DMS 273 (cell line): ENCODE results near the gene SOX12.
"Not testable (repeated sequence)": the region's sequence is repeated elsewhere in the genome, so short reads cannot be mapped to it uniquely, and the experiment has no call there.

Source experiments
- DNase-seq: peaks from one replicate; lab custom pipeline; 2025; ENCODE audit not compliant: unreplicated experiment; lab: John Stamatoyannopoulos, UW

The SOX12 gene

DNA sequence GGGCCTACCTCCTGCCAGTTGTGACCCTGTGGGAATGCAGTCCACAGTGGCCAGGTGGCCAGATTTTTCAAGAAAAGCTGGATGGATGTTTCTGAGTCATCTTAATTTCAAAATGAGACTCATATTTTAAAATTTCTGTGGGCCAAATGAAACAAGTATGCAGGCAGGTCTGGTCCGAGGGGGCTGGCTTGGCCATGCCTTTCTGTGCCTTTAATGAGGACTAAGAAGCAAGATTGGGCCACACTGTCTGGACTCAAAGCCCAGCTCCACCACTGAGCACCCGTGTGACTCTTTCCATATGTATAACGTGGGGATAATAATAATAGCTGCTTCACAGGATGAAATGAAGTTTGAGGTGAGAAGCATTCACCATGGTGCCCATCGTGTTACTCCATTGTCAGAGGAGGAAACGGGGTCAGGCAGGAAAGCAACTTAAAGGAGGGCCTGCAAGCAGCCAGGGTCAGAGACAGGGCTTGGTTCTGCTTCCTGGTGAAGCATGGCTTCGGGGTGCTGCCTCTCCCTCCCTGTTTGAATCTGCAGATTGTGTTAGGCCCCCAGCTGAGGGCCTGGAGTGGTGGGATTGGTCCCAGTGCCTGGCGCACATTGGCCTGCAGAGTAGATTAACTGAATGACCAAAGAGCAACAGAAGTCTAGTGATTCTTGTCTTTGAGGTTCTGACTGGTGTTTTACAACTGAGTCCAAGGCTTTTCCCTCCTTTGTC lies 3.8 kb downstream of the SOX12 start:
- no peak for DNase-seq

DNA sequence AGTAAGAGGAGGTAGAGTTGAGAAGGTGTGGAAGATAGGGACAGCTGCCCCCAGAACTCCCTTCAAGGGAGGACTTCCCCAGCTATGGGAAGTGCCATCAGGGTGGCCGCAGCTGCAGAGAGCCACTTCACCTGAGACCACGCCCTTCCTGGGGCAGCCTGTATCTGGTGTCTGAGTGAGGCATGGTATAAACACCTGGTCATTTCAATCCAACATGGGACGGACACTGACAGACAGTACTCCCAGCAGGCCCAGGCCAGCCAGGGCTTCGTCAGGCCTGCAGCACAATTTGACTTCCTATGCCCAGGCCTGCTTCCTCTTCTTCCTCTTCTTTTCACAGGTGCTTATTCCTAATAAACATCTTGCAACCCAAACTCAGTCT lies 4.5 kb downstream of the SOX12 start:
- no peak for DNase-seq

DNA sequence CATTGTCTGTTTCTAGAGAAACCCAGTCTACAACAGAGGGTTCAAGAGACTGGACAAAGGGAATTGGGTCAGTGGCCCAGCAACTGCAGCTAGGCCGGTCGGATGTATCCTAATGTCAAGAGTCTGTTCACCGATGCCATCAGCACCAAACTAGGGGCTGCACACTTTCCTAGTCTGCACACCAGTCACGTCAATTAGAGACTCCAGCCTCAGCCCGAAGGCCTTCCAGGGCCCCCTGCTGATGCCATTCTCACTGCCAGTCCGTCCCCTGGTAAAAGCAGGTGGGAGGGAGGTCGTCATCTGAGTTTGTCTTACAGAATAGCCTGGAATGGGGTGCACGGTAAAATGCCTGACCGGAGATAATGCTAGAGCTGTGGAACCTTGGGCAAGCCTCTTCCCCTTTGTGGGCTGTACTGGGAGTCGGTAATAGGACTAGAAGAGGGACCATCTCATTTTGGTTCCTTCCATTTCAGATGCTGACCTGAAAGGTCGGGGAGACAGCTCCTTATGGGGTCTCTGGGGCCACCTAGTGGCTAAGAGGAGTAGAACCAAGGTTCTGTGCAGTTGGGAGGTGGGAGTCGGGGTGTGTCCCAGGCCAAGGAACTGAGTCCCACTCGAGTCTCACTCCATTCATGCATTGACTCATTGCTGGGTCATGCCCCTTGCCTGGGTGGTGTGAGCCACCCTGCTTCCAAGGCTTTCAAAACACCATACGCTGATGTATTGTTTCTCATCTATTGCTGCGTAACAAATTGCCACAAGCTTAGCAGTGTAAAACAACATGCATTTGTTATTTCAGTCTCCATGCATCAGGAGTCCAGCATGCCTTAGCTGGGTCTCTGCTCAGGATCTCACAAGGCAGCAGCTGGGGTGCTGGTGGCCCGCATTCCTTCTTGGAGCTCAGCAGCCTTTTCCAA lies 5.1 kb downstream of the SOX12 start:
- DNase-seq, result peak; percentile 87

DNA sequence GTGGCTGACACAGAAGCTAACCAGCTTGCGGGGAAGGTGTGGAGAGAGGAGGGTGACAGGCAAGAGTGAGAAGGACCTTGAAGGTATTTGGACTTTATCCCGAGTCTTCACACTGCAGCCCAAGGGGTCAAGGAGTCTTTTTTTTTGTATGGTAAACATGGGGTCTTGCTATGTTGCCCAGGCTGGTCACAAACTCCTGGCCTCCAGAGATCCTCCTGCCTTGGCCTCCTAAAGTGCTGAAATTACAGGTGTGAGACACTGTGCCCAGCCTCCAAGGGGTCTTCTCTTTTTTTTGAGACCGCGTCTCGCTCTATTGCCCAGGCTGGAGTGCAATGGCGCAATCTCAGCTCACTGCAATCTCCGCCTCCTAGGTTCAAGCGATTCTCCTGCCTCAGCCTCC lies 9.2 kb downstream of the SOX12 start:
- DNase-seq, result no peak

DNA sequence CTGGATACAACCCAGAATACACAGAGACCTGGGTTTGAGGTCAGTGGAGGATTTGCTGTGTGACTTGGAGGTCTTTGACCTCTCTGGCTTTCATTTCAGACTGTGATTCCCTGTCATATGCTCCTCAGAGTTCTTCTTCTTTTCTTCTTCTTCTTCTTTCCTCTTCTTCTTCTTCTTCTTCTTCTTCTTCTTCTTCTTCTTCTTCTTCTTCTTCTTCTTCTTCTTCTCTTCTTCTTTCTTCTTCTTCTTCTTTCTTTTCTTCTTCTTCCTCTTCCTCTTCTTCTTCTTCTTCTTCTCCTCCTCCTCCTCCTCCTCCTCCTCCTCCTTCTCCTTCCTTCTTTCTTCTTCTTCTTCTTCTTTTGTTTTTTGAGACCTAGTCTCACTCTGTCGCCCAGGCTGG lies 10.7 kb downstream of the SOX12 start:
- not testable (repeated sequence) for DNase-seq

DNA sequence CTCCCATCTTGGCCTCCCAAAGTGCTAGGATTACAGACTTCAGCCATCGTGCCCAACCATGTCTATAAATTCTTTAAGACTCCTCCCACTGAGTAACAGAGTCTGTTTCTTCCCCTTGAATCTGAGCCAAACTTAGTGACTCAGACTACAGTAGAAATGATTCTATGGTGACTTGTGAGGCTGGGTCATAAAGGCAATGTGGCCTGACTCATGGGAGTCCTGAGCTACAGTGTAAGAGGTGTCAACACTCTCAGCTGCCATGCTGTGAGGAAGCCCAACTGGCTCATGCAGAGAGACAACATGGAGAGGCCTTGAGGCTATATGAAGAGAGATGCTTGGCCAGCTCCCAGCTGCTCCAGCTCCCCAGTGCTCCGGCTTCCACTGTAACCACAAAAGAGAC lies 16.3 kb downstream of the SOX12 start:
- DNase-seq, result peak; percentile 46

DNA sequence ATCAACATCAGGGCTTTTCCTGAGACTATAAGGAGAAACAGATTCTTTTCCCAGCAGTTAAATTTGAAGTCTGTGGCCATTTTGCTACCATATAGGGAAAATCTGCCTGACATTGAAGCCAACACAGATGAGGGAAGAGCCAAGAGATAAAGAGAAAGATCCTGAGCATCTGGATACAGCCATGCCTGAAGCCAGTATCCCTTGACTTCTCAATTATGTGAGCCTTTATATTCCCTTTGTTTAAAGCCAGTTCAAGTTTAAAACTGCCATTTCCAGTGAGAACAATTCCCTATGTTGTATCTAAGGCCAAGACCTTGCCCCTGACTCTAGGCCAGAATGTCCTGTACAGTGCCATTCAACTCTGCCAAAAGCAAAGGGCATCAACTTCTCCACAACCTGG lies 17.8 kb downstream of the SOX12 start:
- DNase-seq, result no peak

DNA sequence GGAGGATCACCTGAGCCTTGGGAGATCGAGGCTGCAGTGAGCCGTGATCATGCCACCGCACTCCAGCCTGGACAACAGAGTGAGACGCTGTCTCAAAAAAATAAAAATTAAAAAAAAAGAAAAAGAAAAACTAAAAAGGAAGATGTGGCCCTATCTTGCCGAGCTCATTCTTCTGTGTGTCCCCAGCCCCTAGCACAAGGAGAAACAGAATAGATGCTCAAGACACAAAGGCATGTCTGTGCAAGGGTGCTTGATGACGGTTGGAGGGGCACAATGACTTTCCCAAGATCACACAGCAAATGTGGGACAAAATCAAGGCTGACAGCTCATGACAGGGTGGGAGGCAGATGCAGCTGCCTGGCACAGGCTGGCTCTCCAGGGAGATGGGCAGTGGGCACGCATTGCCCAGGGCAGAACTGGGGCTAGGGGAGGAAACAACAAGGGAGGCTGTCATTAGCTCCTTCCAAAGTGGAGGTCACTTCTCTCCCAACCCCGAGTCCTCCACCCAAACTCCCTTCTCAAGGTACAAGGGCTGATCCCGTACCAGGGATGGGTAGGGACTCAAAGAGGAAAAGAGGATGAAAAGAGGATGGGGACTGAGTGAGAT lies 20.8 kb downstream of the SOX12 start:
- DNase-seq, result no peak

DNA sequence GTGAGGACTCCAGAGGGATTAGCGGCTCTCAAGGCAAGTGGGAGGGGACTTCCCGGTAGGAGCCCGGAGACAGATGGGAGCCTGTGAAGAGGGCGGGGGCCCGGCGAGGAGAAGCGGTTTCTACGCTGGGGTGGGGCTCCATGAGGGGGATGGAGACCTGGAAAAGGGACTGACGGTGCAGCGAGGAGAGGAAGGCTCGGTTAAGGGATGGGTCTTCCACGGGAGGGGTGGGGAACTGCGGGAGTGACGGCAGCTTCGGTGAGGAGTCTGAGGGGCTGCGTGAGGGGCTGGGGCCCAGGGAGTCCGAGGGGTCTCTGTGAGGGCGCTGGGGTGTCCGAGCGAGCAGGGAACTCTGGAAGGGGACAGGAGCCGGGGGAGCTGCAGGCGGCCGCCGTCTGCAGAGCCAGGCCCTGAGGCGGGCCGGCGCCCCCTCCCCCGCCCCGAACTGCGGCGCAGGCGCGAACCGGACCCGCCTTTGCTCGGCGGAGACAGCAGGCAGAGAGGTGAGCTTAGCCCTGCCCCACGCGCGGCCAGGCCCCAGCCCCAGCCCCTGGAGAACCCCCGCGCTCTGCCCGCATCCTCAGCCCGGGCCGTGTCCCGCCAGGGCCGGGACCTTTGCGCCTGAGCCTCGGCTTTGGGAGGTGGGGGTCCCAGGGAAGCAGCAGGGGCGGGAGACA lies 21.4 kb downstream of the SOX12 start, which contains the start of gene NRSN2:
TSS of gene NRSN2 (plus strand) at position 472 of the 677 bp plus-strand sequence. CDS start 2,533 bp downstream, outside the sequence.
- DNase-seq, result peak; percentile 96

DNA sequence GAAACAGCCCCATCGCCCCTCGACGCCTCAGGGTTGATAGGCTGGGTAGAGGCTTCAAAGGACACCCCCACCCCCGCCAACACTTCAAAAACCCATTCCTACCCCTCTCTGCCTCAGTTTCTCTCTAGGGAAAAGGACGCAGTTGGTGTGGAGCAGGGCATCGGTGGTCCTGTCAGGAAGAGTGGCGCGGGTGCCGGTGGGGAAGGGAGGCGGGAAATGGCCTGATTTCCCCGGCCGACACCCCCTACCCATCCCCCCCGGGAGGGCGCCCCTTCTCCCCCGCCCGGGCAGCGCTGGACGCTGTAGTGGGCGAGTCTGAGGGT lies 21.9 kb downstream of the SOX12 start:
- DNase-seq, result no peak

DNA sequence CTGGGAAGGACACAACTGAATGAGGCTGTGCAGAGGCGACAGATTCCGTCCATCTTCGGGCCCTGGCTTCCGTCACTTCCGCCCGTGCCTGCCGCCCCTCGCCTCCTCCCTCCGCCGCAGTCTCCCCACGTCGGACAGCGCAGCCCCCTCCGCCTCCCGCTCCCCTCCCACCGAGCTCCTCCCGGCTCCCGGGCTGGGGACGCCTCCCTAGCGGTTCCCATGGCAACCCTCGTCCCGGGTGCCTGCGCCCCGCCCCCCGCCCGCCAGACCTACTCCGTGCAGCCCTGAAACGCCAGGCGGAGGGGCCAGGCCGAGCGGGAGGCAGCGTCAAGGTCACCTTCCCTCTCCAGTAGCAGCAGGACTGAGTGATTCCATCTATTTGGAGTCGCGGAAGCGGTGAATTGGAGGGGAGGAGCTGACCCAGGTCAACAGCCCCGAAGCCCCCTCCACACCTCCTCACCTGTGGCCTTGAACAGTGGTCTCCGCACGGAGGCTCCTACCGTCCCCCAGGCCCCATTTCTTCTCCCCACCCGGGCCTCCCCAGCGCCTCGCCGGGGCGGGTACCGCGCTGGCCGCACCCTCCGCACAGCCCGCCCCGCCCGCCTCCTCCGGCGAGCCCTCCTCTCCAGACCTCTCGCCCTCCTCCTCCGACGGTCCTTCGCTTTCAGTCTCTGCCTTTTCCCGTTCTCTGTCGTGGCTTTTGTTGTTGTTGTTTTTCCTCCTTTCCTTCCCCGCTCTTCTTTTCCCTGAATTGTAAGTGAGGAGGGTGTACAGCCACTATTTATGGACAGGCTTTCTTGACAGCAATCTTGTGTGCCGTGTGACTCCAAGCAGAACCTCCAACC lies 22.5 kb downstream of the SOX12 start:
- DNase-seq, result peak; percentile 99

DNA sequence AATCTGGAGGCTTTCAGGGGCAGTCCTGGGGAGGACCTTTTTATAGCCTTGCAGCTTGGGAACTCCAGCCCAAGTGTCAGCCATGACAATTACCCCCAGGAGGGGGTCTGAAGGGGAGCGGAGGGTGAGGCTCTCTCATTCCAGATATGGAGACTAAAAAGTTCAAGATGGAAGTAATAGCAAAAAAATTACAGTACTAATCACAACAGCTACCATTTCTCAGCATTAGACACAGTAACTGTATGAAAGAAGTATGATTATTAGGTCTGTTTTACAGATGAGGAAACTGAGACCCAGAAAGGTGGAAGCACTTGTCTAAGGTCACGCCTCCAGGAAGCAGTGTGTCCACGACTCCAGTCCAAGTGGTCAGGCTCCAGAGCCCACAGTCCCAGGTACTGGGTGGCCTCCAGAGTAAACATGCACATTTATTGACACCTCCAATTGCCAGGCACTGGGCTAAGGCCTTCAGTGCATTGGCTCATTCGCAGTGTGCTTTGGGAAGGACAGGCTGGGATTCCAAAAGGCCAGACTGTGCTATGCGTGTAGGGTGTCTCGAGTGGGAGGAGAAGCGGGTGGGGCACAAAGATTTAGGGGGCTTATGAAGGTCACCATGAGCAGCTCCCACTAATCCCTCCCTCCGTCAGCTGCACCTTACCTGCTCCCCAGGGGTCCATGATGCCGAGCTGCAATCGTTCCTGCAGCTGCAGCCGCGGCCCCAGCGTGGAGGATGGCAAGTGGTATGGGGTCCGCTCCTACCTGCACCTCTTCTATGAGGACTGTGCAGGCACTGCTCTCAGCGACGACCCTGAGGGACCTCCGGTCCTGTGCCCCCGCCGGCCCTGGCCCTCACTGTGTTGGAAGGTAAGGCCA lies 23.9 kb downstream of the SOX12 start:
- no peak for DNase-seq

DNA sequence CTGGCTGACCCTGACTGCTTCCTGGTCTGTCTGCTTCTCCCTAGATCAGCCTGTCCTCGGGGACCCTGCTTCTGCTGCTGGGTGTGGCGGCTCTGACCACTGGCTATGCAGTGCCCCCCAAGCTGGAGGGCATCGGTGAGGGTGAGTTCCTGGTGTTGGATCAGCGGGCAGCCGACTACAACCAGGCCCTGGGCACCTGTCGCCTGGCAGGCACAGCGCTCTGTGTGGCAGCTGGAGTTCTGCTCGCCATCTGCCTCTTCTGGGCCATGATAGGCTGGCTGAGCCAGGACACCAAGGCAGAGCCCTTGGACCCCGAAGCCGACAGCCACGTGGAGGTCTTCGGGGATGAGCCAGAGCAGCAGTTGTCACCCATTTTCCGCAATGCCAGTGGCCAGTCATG lies 27.8 kb downstream of the SOX12 start:
- peak; percentile 80 for DNase-seq

DNA sequence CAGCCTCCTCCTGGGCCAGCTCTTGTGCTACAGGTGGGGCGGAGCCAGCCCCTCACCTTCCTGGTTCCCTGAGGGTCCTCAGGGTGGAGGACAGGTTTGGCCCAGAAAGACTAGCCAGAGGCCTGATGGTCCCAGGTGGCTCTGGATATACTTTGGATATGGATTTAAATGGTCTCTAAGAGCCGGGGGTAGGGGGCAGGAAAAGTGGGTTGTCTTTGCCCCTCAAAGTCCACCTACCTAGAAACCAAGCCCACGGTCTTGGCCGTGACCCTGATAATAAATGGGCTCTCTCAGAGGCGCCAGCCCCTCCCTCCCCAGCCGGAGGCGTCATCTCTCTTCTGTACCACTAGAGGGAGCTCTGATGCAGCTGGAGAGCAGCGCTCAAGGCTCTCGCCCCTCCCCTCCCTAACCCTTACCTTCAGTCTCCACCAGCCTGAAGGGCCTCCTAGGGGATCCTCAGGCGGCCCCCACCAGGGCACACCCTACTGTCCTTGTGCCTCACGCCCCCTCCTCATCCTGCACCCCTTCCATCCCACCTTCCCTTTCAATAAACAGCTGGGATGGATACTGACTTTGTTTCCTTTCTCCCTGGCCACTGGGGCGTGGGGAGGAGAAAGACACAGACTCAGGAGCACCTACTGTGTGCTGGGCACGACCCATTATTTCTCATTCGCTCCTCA lies 29.1 kb downstream of the SOX12 start:
- peak; percentile 95 for DNase-seq

DNA sequence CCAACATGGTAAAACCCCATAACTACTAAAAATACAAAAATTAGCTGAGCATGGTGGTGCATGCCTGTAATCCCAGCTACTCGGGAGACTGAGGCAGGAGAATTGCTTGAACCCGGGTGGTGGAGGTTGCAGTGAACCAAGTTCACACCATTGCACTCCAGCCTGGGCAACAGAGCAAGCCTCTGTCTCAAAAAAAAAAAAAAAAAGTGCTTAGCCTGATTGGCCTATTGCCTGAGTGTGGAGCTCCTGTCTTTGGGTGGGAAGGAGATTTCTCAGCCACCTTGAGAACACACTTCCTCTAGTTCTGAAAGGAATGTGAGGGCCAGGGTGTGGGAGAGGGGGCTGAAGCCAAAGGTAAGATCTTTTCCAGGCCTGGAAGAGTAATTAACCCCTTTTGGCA lies 30.8 kb downstream of the SOX12 start:
- not testable (repeated sequence) for DNase-seq

DNA sequence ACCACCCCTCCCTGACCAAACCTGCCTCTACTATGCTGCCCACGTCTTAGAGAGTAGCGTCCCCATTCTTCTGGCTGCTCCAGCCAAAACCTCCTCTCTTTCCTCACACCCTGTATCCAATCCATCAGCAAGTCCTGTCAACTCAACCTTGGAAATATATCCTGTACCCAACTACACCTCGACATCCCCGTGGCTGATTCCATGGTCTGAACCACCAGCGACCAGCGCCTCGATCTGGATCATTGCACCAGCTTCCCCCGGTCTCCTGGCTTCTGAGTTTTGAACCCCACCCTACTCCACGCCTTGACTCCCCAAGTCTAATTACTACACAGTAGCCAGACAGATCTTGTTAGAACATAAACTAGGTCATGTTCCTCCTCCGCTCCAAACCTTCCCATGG lies 31.4 kb downstream of the SOX12 start:
- DNase-seq, result no peak

DNA sequence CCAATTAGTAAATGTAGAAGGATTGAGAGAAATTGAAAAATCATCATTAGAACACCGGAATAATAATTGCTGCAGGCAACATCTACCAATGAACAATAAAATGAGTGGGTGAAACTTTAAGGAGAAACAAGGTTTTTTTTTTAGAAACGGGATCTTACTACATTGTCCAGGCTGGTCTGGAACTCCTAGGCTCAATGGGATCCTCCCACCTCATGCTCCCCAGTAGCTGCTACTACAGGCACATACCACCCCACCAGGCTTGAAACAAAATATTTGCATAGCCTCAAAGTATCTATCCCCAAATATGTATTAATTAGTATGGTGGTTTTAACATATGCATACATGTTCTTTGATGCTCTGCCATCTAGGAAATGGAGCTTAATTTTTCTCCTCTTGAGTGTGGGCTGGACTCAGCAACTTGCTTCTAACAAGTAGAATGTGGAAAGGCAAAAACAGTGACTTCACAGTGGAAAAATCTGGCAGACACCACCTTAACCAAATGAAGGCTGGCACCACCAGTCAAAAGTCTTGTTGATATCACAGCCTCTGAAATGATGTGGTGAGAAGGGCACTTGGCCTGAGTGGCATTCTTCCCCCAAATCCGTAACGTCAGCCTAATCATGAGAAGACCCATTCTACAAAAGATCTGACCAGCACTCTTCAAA lies 33.7 kb downstream of the SOX12 start:
- no peak for DNase-seq

DNA sequence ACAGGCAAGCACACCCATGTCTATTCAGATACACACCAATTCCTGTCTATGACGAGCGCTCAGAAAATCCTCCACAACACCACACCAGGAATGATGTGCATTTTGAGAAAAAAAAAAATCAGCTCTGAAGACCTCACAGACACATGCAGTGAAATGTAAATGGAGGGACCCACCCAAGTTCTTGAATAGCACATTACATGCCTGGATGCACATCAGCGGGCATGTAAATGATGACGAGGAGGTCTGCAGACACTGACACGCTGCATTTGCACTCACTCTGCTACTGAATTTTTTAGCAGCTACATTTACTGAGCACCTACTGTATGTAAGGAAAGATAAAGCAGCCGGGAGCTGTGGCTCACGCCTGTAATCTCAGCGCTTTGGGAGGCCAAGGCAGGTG lies 36.2 kb downstream of the SOX12 start:
- peak; percentile 45 for DNase-seq
